NCI-H2196 (cell line): ENCODE results near the gene TIGD6.
"Not testable (repeated sequence)": the region's sequence is repeated elsewhere in the genome, so short reads cannot be mapped to it uniquely, and the experiment has no call there.

Experiments used
- DNase-seq: peaks from one replicate; lab custom pipeline; 2025; ENCODE audit not compliant: unreplicated experiment; lab: John Stamatoyannopoulos, UW

TIGD6 gene

DNA sequence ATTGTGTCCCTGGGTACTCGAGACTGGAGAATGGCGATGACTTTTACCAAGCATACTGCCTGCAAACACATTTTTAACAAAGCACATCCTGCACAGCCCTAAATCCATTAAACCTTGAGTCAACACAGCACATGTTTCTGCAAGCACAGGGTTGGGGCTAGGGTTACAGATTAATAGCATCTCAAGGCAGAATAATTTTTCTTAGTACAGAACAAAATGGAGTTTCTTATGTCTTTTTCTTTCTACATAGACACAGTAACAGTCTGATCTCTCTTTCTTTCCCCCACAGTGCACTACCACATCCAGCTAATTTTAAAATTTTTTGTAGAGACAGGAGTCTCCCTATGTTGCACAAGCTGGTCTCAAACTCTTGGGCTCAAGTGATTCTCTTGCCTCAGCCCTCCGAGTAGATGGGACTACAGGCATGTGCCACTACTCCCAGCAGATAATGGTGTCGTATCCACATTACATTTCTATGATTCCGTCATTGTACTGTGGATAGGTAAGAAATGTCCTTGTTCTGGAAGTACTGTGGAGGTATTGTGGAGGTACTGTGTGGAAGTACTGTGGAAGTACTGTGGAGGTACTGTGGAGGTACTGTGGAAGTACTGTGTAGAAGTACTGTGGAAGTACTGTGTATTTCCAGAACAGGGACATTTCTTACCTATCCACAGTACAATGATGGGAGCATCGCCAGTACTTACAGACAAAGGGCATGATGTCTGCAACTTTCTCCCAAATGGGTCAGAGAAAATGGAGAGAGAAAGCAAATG is 57.1 kb downstream of the TIGD6 start:
- not testable (repeated sequence) for DNase-seq
